ENCODE measurements around the gene DNAH2.

DNAH2 gene

GRCh38 chr17:7701681-7702080 is 15.9 kb upstream of the DNAH2 start:
- H3F3A ChIP-seq (ENCODE audit: insufficient read depth, low read length), result no peaks in the 10 kb centered on the region
- H3K27ac ChIP-seq (ENCODE audit: low read depth, low read length, poor library complexity, severe bottlenecking), result no peak overlapping the region
- no peaks in the 10 kb centered on the region for H3K9me2 ChIP-seq (ENCODE audit: low read depth, low read length)
- H3K4me2 ChIP-seq (ENCODE audit: low read length), result no peak overlapping the region
- no peaks in the 10 kb centered on the region for H4K20me1 ChIP-seq (ENCODE audit: insufficient read depth, low read length)
- no peak overlapping the region for H2AFZ ChIP-seq (ENCODE audit: low read length)
- H3K9me3 ChIP-seq (ENCODE audit: low read length), result no peaks in the 10 kb centered on the region
- H3K36me3 ChIP-seq (ENCODE audit: insufficient read depth, low read length), result peaks cover 18% of the 10 kb centered on the region
- no peak overlapping the region for H3K4me3 ChIP-seq (ENCODE audit: low read depth, low read length, poor library complexity, severe bottlenecking)
- no peak overlapping the region for H3K9ac ChIP-seq (ENCODE audit: low read length)
- TF ChIP-seq CTCF (IDR thresholded peaks at IDR 0.05; ENCODE audit: low read length), result no peak
- TF ChIP-seq EZH2 (IDR thresholded peaks at IDR 0.05; ENCODE audit: borderline replicate concordance, low read length), result no peak
- H3K4me1 ChIP-seq (ENCODE audit: insufficient read depth, low read length, severe bottlenecking), result peaks cover 12% of the 10 kb centered on the region
- no peaks in the 10 kb centered on the region for H3K79me2 ChIP-seq (ENCODE audit: insufficient read depth, low read length)
- H3K27me3 ChIP-seq (ENCODE audit: insufficient read depth, low read length), result peaks cover 8% of the 10 kb centered on the region; the same call in 1 of the 2 replicates

GRCh38 chr17:7702776-7703175 is 14.8 kb upstream of the DNAH2 start:
- H3K4me2 ChIP-seq (ENCODE audit: low read length), result no peak overlapping the region
- peaks cover 11% of the 10 kb centered on the region; the same call in 1 of the 2 replicates for H3K27me3 ChIP-seq (ENCODE audit: insufficient read depth, low read length)
- no peaks in the 10 kb centered on the region for H3K9me2 ChIP-seq (ENCODE audit: low read depth, low read length)
- peaks cover 12% of the 10 kb centered on the region for H3K4me1 ChIP-seq (ENCODE audit: insufficient read depth, low read length, severe bottlenecking)
- H3K79me2 ChIP-seq (ENCODE audit: insufficient read depth, low read length), result no peaks in the 10 kb centered on the region
- H3K9ac ChIP-seq (ENCODE audit: low read length), result no peak overlapping the region
- no peak for TF ChIP-seq EZH2 (IDR thresholded peaks at IDR 0.05; ENCODE audit: borderline replicate concordance, low read length)
- TF ChIP-seq CTCF (IDR thresholded peaks at IDR 0.05; ENCODE audit: low read length), result no peak
- H4K20me1 ChIP-seq (ENCODE audit: insufficient read depth, low read length), result no peaks in the 10 kb centered on the region
- H2AFZ ChIP-seq (ENCODE audit: low read length), result no peak overlapping the region
- no peaks in the 10 kb centered on the region for H3F3A ChIP-seq (ENCODE audit: insufficient read depth, low read length)
- H3K36me3 ChIP-seq (ENCODE audit: insufficient read depth, low read length), result peaks cover 18% of the 10 kb centered on the region
- no peaks in the 10 kb centered on the region for H3K9me3 ChIP-seq (ENCODE audit: low read length)
- no peak overlapping the region for H3K4me3 ChIP-seq (ENCODE audit: low read depth, low read length, poor library complexity, severe bottlenecking)
- H3K27ac ChIP-seq (ENCODE audit: low read depth, low read length, poor library complexity, severe bottlenecking), result no peak overlapping the region

- no peak overlapping the region for H3K9ac ChIP-seq (ENCODE audit: low read length)
- no peaks in the 10 kb centered on the region for H3K9me2 ChIP-seq (ENCODE audit: low read depth, low read length)
- no peaks in the 10 kb centered on the region for H3K79me2 ChIP-seq (ENCODE audit: insufficient read depth, low read length)
- no peak overlapping the region for H2AFZ ChIP-seq (ENCODE audit: low read length)
- no peaks in the 10 kb centered on the region for H4K20me1 ChIP-seq (ENCODE audit: insufficient read depth, low read length)
- peaks cover 11% of the 10 kb centered on the region; the same call in 1 of the 2 replicates for H3K27me3 ChIP-seq (ENCODE audit: insufficient read depth, low read length)
- TF ChIP-seq CTCF (IDR thresholded peaks at IDR 0.05; ENCODE audit: low read length), result no peak
- TF ChIP-seq EZH2 (IDR thresholded peaks at IDR 0.05; ENCODE audit: borderline replicate concordance, low read length), result no peak
- peaks cover 12% of the 10 kb centered on the region for H3K4me1 ChIP-seq (ENCODE audit: insufficient read depth, low read length, severe bottlenecking)
- H3K9me3 ChIP-seq (ENCODE audit: low read length), result no peaks in the 10 kb centered on the region
- no peak overlapping the region for H3K27ac ChIP-seq (ENCODE audit: low read depth, low read length, poor library complexity, severe bottlenecking)
- H3K4me2 ChIP-seq (ENCODE audit: low read length), result no peak overlapping the region
- no peak overlapping the region for H3K4me3 ChIP-seq (ENCODE audit: low read depth, low read length, poor library complexity, severe bottlenecking)
- peaks cover 18% of the 10 kb centered on the region for H3K36me3 ChIP-seq (ENCODE audit: insufficient read depth, low read length)
- no peaks in the 10 kb centered on the region for H3F3A ChIP-seq (ENCODE audit: insufficient read depth, low read length)
Measured at GRCh38 chr17:7703584-7704479, 13.7 kb upstream of the DNAH2 start.
